Upper lobe of left lung (tissue), 6 donors: ENCODE results near the gene NUMBL. TPM values are rescaled to one million over a fixed set of nuclear protein-coding genes. Genes with fewer than 3 reads are reported as not detected.
A peak's percentile ranks its signal among the peaks of the same experiment; 100 is the strongest.

Source experiments
- ATAC-seq, 2 donors: fragments of 200-7000 bp; cut with Tn5 transposase; one replicate each; pipeline ENCODE4 v1.9.1; 2022; ENCODE audit warnings: mild to moderate bottlenecking in 2 of 2, moderate library complexity in 2 of 2; ENCODE audit not compliant: low FRiP score in 2 of 2
- DNase-seq, 2 donors: peaks; one replicate each; pipeline ENCODE4 v3.0.0-alpha.2; 2019 to 2020
- H3K27ac ChIP-seq, 4 donors: fragments of 200-600 bp; sonication (generic); one replicate each; pipeline ENCODE4 v1.5.1; 2016 to 2019
- H3K27me3 ChIP-seq, 4 donors: fragments of 200-600 bp; sonication (generic); one replicate each; pipeline ENCODE4 v1.5.1; 2017 to 2019
- H3K36me3 ChIP-seq, 4 donors: fragments of 200-600 bp; sonication (generic); one replicate each; pipeline ENCODE4 v1.5.1; 2016 to 2019
- H3K4me1 ChIP-seq, 4 donors: fragments of 200-600 bp; sonication (generic); one replicate each; pipeline ENCODE4 v1.5.1; 2018 to 2019
- H3K4me3 ChIP-seq, 4 donors: fragments of 200-600 bp; sonication (generic); one replicate each; pipeline ENCODE4 v1.5.1; 2017 to 2019; ENCODE audit warnings: mild to moderate bottlenecking in 2 of 4, moderate library complexity in 1 of 4
- H3K9me3 ChIP-seq, 4 donors: fragments of 200-600 bp; sonication (generic); one replicate each; pipeline ENCODE4 v1.5.1; 2018 to 2019
- CTCF ChIP-seq, 6 experiments: fragments of 450-650 bp in 4 of 6; fragments of 200-600 bp in 2 of 6; sonication (generic) in 2 of 6; IDR thresholded peaks; one replicate each; pipeline ENCODE4 v1.5.1; 2016 to 2019; ENCODE audit warnings: antibody characterized with exemption in 6 of 6
- EP300 ChIP-seq, 4 donors: sonication (generic); formaldehyde crosslinking; IDR thresholded peaks; one replicate each; pipeline ENCODE4 v1.5.1; 2017; ENCODE audit warnings: antibody characterized with exemption in 4 of 4, control low read depth in 2 of 4
- POLR2A ChIP-seq, 4 donors: fragments of 450-650 bp; IDR thresholded peaks; one replicate each; pipeline ENCODE4 v1.5.1; 2016 to 2017; ENCODE audit warnings: antibody characterized with exemption in 4 of 4, mild to moderate bottlenecking in 2 of 4
- POLR2AphosphoS5 ChIP-seq, 2 donors: sonication (generic); formaldehyde crosslinking; IDR thresholded peaks; one replicate each; pipeline ENCODE4 v1.5.1; 2017; ENCODE audit warnings: antibody characterized with exemption in 2 of 2
- WGBS, 2 donors: methylation state at CpG; one replicate each; pipeline ENCODE4 v1.1.5; 2017 to 2018; 5-methylcytosine and 5-hydroxymethylcytosine counted together
- total RNA-seq, 6 donors: library from RNA; depleted of rRNA in 4 of 6; stranded (reverse); fragments of >200 nt in 4 of 6; gene quantifications; one replicate each; pipeline versions ENCODE4 v1.1.0 to v1.2.1, GENCODE V29; 2016 to 2021
- donor health status: DM: no; HTN: no; CAD: no; lungs with moderate emphysema.
- donor health status: DM: no; HTN: yes; CAD: no; lungs with severe emphysema.

The NUMBL gene
- total RNA-seq, 6 donors from 2014 or later, result 18.0 to 133 (median 23.8) TPM

GRCh38 chr19:40688309-40688708 lies 2.1 kb downstream of the NUMBL start:
- peaks cover 0 to 29% (median 5%) of the 10 kb centered on the region in 4 donors for H3K36me3 ChIP-seq
- TF ChIP-seq POLR2A (IDR thresholded peaks at IDR 0.05) (no peak), POLR2AphosphoS5 (IDR thresholded peaks at IDR 0.05) (no peak), CTCF (IDR thresholded peaks at IDR 0.05) (no peak), EP300 (IDR thresholded peaks at IDR 0.05) (no peak)
- DNase-seq (no peak), ATAC-seq (no peak)
- H3K4me1 ChIP-seq, result peaks cover 17 to 31% (median 23%) of the 10 kb centered on the region in 4 donors
- no peaks in the 10 kb centered on the region for H3K9me3 ChIP-seq
- WGBS, 2 donors, result 82 to 100% methylated on average over 1 of the region's 1 CpG
- peak overlapping the region in 1 of 4 donors; percentile 74 for H3K4me3 ChIP-seq
- H3K27ac ChIP-seq, result peak overlapping the region in 1 of 4 donors; percentile 47
- no peaks in the 10 kb centered on the region for H3K27me3 ChIP-seq

GRCh38 chr19:40687525-40688016 lies 2.9 kb downstream of the NUMBL start:
- Histone ChIP-seq H3K27me3 (no peaks in the 10 kb centered on the region), H3K27ac (peak overlapping the region in 2 of 4 donors; percentile 40 to 47), H3K9me3 (no peaks in the 10 kb centered on the region), H3K4me3 (peak overlapping the region in 1 of 4 donors; percentile 74), H3K36me3 (peaks cover 0 to 28% (median 6%) of the 10 kb centered on the region in 4 donors), H3K4me1 (peaks cover 17 to 31% (median 23%) of the 10 kb centered on the region in 4 donors)
- TF ChIP-seq POLR2AphosphoS5 (IDR thresholded peaks at IDR 0.05), result peak in 1 of 2 donors; percentile 14
- TF ChIP-seq POLR2A (IDR thresholded peaks at IDR 0.05), result no peak
- ATAC-seq (peak in 1 of 2 donors; percentile 68), DNase-seq (peak in 1 of 2 donors; percentile 48)
- WGBS, 2 donors, result 65% methylated on average over 7 to 12 of the region's 12 CpGs

- TF ChIP-seq POLR2AphosphoS5 (IDR thresholded peaks at IDR 0.05) (no peak), POLR2A (IDR thresholded peaks at IDR 0.05) (no peak), CTCF (IDR thresholded peaks at IDR 0.05) (no peak), EP300 (IDR thresholded peaks at IDR 0.05) (no peak)
- ATAC-seq (no peak), DNase-seq (peak in 1 of 2 donors; percentile 61)
- H3K36me3 ChIP-seq, result peaks cover 3 to 31% (median 8%) of the 10 kb centered on the region in 4 donors
- H3K27me3 ChIP-seq, result no peaks in the 10 kb centered on the region
- peak overlapping the region in 2 of 4 donors; percentile 12 to 47 for H3K27ac ChIP-seq
- 84 to 88% methylated on average over 5 to 12 of the region's 14 CpGs for WGBS, 2 donors
- peaks cover 17 to 31% (median 23%) of the 10 kb centered on the region in 4 donors for H3K4me1 ChIP-seq
- no peak overlapping the region for H3K4me3 ChIP-seq
- H3K9me3 ChIP-seq, result no peaks in the 10 kb centered on the region
Observed at GRCh38 chr19:40686882-40687524, 3.4 kb downstream of the NUMBL start.

GRCh38 chr19:40685563-40685962 lies 4.9 kb downstream of the NUMBL start:
- 71 to 77% methylated on average over 4 to 6 of the region's 6 CpGs for WGBS, 2 donors
- Histone ChIP-seq H3K27ac (no peak overlapping the region), H3K36me3 (peaks cover 3 to 41% (median 16%) of the 10 kb centered on the region in 4 donors), H3K4me3 (no peak overlapping the region), H3K27me3 (no peaks in the 10 kb centered on the region), H3K4me1 (peaks cover 8 to 22% (median 15%) of the 10 kb centered on the region in 4 donors), H3K9me3 (no peaks in the 10 kb centered on the region)
- no peak for DNase-seq
- ATAC-seq, result peak in 1 of 2 donors; percentile 14
- TF ChIP-seq EP300 (IDR thresholded peaks at IDR 0.05), result no peak
- TF ChIP-seq CTCF (IDR thresholded peaks at IDR 0.05), result no peak
- no peak for TF ChIP-seq POLR2A (IDR thresholded peaks at IDR 0.05)

GRCh38 chr19:40685016-40685526 lies 5.4 kb downstream of the NUMBL start:
- ATAC-seq (no peak), DNase-seq (no peak)
- Histone ChIP-seq H3K4me1 (peaks cover 7 to 20% (median 12%) of the 10 kb centered on the region in 4 donors), H3K4me3 (no peak overlapping the region), H3K27ac (no peak overlapping the region), H3K36me3 (peaks cover 3 to 46% (median 19%) of the 10 kb centered on the region in 4 donors), H3K9me3 (no peaks in the 10 kb centered on the region), H3K27me3 (no peaks in the 10 kb centered on the region)
- TF ChIP-seq EP300 (IDR thresholded peaks at IDR 0.05) (no peak), CTCF (IDR thresholded peaks at IDR 0.05) (no peak), POLR2A (IDR thresholded peaks at IDR 0.05) (no peak), POLR2AphosphoS5 (IDR thresholded peaks at IDR 0.05) (no peak)
- 93 to 100% methylated on average over 3 of the region's 3 CpGs for WGBS, 2 donors
